GM21723 (cell line): ENCODE measurements around the gene PICALM.
"Not testable (repeated sequence)": the region's sequence is repeated elsewhere in the genome, so short reads cannot be mapped to it uniquely, and the experiment has no call there.

Experiments
- ATAC-seq: cut with Tn5 transposase; IDR thresholded peaks from one replicate; pipeline ENCODE4 v1.9.1; 2021; ENCODE audit warnings: mild to moderate bottlenecking, moderate library complexity; ENCODE audit not compliant: unreplicated experiment

Gene PICALM

DNA sequence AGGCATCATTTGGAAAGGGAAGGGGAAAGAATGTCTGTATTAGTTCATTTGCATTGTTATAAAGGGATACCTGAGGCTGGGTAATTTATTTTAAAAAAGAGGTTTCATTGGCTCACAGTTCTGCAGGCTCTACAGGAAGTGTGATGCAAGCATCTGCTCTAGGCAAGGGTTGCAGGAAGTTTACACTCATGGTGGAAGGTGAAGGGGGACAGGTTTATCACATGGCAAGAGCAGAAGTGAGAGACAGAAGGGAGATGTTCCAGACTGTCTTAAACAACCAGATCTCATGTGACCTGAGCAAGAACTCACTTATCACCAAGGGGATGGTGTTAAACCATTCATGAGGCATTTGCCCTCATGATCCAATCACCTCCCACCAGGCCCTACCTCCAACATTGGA, 123.1 kb downstream of the PICALM start:
- no peak for ATAC-seq

DNA sequence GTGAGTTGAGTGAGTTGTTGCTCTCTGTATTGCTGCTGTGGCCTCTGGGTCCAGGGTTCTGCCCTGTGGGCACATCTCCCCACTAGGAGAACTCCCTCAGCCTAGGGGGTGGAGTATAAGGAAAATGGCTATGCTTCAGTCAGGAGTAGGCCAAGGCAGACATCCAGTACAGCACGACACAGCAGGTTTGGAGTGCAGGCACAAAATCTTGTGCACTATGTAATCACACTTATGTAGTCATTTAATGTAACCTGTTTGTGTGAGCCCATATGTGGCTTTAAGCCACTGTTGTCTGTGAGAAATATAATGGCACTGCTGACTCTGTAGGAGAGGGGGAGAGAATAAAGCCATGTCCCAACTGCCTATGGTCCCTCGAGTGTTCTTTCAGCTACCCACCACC, 123.6 kb downstream of the PICALM start:
- ATAC-seq, result no peak

DNA sequence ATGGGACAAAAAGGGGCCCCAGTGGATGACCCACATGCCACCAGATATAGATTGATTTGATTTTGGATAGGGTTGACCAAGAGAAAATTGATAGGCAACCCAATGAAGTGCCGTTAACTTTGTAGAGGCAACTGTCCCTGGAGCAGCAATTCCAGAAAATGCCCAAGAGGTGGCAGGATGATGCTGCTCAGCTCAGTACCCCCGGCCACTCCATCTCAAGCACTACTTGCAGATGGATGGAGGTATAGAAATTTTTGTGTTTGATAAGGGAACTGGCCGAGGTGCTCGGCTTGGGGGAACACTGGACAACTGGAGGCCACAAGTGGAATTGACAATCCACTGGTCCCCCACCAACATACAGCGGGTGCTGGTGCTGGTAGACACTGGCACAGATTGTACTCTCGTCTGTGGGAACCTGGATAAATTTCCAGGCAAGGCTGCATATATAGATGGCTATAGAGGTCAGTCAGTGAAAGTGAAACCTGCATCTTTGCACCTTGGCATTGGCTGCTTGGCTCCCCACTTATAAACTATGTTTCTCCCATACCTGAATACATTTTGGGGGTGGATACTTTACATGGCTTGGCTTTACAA, 127.4 kb downstream of the PICALM start:
- peak; percentile 67 for ATAC-seq

DNA sequence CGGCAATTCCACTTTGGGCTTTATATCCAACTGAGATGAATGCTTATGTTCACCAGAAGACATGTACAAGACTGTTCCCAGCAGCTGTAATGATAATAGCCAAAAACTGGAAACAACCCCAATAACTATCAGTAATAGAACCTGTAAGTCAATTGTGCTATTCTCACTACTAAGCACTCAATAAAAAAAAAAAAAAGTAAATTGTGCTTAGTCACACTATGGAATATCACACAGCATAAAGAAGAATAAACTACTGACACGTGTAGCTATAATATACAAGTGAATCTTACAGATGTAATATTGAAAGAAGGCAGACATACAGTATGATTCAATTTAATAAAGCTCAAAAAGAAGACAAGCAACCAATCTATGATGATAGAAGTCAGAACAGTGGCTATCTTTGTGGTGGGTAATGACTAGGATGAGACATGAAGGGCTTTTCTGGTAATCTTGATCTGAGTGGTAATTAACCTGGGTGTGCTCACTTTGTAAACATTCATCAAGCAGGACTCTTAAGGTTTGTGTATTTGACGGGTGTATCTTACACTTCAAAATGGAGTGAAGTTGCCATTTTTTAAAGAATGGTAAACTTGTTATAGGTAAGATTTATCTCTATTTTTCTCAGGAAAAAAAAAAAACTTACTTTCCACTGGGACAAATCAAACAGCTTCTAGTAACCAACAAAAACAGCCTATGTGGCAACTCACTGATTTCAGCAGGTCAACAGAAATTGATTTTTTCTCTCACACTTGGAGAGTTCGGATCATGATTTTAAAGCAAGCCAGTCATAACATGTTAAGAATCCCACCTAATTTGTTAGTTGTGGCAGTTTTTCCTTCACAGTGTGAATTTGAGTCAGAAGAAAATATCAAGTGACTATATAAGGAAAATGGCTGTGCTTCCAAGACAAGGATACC, 129.5 kb downstream of the PICALM start:
- no peak for ATAC-seq

DNA sequence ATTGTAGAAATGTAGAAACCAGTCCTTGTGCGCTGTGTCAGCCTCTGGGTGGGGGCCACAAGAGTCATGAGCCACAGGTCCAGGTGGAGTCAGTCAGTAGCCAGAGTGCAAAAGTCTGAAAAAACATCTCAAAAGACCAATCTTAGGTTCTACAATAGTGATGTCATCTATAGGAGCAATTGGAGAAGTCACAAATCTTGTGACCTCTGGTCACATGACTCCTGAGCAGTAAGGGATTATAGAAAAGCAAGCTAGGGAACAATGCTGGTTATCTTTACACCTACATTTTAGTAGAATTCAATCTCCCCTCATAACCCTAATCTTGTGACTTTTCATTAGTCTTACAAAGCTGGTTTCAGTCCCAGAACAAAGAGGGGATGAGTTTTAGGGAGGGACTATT, 131.0 kb downstream of the PICALM start:
- ATAC-seq, result no peak

DNA sequence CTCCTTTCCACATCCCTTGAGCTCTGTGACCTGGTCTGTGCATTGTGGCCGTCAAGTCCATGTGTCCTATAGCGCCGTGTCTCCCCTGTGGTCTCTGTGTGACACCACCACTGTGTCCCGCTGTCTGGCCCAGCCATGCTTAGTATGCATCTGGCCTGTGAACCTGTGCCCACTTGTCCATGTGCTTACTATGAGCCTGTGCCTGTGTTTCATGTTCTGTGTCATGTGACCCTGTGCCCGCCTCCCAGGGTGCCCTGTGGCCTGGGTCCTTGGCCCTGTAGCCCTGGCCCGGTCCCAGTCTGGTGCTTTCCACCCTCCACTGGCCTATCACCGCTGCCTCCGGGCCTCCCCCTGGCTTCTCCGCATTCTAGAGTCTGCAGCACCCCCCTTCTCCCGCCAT, 133.1 kb downstream of the PICALM start:
- no peak for ATAC-seq

DNA sequence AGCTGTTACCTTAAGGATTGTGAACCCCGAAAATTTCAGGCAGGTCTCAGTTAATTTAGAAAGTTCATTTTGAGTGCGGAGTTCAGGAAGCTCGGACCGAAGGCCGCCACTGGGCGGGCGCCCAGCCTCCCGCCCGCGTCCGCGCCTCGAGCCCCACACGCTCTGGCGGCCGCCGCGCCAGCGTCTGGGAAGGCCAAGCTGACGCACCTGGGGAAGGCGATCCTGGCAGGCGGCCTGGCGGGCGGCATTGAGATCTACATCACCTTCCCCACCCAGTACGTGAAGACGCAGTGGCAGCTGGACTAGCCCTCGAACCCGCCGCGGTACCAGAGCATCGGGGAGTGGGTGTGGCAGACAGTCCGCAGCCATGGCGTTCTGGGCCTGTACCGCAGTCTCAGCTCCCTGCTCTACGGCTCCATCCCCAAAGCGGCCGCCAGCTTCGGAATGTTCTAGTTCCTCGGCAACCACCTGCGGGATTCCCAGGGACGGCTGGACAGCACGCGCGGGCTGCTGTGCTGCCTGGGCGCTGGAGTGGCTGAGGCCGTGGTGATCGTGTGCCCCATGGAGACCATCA, 134.2 kb downstream of the PICALM start:
- no peak for ATAC-seq

DNA sequence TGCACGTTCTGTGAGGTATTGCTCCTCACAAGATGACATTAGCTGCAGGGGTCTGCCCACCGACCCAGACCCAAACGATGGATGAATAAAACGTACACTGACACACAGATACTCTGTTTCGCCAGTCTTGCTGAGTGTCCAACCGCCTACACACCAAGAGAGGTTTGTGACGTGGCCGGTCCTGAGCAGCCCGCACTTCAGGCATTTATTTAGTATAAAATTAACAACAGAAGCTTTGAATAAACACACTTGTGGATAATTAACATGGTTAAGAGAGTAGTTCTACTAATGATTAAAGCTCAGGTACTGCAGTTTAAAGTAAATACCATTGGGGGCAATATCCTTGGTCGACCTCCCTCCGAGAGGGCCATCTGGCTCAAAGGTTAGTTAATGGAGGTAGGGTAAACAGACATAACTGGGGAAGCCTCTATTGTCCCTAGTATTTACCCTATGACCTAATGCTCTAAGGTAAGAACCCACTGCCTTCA, 138.0 kb downstream of the PICALM start:
- no peak for ATAC-seq

DNA sequence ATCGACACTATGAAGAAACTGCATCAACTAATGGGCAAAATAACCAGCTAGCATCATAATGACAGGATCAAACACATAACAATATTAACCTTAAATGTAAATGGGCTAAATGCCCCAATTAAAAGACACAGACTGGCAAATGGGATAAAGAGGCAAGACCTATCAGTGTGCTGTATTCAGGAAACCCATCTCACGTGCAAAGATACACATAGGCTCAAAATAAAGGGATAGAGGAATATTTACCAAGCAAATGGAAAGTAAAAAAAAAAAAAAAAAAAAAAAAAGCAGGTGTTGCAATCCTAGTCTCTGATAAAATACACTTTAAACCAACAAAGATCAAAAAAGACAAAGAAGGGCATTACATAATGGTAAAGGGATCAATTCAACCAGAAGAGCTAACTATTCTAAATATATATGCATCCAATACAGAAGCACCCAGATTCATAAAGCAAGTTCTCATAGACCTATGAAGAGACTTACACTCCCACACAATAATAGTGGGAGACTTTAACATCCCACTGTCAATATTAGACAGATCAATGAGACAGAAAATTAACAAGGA, 142.2 kb downstream of the PICALM start:
- not testable (repeated sequence) for ATAC-seq

DNA sequence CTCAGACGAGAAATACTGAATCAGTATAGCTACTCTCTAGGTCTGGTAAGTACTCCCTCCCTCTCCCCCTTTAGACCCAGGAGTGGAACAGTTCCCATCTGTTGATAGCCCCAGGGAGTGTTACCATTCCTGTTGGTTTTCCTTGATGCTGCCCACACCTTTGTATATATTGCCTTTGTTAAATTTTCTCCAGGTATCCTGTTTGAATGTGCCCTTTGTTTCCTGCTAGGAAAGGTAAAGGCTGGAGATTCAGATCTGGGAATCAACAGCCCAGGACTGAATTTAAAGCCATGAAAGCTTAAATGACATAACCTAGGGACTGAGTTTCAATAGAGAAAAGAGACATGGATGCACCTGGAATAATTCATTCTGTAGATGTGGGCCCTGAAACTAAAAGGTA, 145.4 kb downstream of the PICALM start:
- ATAC-seq, result no peak

DNA sequence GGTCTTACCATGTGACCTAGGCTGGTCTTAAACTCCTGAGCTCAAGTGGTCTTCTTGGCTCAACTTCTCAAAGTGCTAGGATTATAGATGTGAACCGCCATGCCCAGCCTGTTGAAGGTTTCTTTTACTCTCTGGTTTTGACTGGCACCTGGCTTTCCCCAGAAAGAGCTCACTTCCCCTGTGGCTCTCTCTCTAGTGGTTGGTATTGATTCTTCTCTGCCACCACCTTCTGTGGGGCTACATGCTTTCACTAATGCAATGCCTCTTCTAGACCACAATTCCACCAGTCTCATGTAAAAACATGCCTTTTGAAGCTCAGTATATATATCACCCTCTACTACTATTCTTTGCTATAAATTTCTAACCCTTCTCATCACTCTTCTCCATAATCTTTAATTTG, 146.5 kb downstream of the PICALM start:
- ATAC-seq, result peak; percentile 75

DNA sequence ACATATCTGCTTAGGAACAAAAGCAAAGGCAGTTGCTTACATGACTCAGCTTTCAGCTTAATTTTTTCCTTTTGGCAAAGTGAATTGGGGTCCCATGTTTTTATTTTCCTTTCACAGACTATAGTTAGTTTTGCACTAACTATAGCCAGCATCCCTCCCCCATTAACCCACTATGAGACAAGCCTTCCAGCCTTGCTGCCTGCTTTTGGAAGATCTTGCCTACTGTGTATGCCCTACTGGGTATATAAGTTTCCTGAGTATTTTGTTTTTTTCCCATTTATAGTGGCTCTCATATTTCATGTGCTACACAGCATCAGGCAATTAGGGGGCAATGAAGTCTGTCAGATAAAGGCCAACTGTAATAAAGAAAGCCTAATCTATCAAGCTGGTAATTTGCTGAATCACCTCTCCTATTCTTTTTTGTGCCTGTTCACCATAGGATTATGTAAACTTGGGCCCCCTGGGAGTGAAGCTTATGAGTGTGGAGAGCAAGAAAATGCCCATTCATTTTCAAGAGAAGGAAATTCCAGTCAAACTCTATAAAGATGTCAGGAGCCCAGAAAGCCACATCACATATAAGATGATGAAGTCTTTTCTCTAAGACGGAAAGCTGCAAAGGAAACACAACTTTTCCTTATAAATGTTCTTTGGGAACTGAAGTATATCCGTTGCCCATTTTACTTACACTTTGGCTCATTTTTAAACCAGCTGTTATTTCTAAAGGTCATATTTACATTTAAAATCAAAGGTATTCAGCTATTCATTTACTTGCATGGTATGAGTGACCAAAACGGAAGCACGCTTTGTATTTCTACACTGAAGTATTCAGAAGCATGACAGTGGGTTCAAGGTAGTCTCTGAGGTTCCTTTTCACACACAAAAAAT, 149.7 kb downstream of the PICALM start:
- no peak for ATAC-seq

DNA sequence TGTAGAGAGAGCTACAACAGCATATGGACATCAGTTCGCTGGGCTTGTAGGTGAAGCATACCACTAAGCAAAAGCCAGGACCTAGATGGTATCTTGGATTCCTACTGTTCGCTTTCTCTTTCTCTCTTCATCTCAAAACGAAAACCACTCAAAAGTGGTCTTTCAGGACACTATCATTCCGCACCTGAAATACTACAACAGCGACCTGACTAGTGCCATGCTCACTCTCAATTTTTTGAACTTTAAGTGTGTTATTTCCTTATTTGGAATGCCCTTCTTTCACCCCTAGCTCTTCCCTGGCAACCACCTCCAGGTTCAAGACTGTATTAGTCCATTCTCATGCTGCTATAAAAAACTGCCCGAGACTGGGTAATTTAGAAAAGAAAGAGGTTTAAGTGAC, 154.5 kb downstream of the PICALM start:
- ATAC-seq, result no peak

DNA sequence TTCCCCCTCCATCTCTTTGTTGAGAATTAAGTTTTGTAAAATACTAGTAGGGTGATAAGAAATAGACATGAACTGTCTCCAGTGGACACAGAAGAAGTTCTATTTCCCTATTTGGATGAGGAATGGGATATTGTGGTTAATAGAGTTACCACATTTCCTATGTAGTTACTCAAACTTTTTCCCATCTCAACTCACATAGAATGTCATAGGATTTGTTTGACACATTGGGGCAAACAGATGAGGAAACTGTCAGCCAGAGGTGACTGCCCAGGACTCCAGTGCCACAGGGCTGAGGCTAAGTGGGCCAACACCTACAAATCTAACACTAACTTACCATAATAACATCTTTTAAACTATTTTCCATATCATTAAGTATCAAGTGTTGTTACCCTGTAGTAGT, 155.4 kb downstream of the PICALM start:
- ATAC-seq, result no peak

DNA sequence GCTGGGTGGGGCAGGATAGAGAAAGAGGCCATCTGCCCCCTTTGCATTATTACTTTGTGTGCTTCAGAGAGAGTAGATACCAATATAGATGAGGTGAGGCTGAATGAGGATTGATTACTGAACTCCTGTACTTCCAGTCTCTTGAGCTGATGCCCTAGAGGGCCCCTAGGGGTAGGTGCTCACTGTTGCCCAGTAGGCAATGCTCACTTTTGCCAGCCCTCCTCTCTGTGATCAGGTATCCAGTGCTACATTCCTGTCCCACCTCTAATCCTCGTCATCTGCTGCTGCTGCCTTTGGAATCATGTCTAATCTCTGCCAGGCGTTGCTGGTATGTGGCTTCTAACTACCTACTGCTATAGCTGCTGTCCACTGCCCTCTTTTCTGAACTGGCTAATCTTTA, 156.5 kb downstream of the PICALM start:
- no peak for ATAC-seq
